ENCODE measurements around the gene UGT1A9. TPM values are rescaled to one million over a fixed set of nuclear protein-coding genes. Genes with fewer than 3 reads are reported as not detected.

Gene UGT1A9
- total and polyA plus RNA-seq, 9 donors: 0.36 TPM; not detected in 8

DNA sequence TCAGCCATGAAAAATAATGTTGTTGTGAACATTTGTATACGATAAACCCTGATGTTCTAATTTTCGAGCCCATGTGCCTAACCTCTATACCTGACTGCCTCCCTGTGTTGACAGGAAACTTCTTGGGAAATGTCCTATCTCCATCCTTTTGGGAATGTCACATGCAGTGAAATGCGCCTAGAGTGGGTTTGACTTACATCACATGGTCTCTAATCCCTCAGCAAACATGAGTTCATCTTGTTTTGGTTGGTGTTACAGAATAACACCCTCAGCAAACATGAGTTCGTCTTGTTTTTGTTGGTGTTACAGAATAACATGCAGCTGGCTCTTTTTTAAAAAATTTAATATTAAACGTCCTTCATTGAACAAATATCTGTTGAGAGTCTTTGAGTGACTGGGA is 16.6 kb downstream of the UGT1A9 start:
- H3K4me1 ChIP-seq (ENCODE audit: insufficient read depth): no peaks in the 10 kb centered on the region
- 68 to 78% (median 78%) methylated on average over 5 of the region's 5 CpGs for WGBS, 3 donors
- no peaks in the 10 kb centered on the region for H3K27me3 ChIP-seq
- no peak overlapping the region for H3K27ac ChIP-seq
- intact Hi-C loops (cut with DNase I): no loop called here
- no peak for DNase-seq
- no peak overlapping the region for H3K4me3 ChIP-seq
- no peaks in the 10 kb centered on the region for H3K36me3 ChIP-seq
- H3K9me3 ChIP-seq: no peaks in the 10 kb centered on the region
- TF ChIP-seq, protein P1, sequence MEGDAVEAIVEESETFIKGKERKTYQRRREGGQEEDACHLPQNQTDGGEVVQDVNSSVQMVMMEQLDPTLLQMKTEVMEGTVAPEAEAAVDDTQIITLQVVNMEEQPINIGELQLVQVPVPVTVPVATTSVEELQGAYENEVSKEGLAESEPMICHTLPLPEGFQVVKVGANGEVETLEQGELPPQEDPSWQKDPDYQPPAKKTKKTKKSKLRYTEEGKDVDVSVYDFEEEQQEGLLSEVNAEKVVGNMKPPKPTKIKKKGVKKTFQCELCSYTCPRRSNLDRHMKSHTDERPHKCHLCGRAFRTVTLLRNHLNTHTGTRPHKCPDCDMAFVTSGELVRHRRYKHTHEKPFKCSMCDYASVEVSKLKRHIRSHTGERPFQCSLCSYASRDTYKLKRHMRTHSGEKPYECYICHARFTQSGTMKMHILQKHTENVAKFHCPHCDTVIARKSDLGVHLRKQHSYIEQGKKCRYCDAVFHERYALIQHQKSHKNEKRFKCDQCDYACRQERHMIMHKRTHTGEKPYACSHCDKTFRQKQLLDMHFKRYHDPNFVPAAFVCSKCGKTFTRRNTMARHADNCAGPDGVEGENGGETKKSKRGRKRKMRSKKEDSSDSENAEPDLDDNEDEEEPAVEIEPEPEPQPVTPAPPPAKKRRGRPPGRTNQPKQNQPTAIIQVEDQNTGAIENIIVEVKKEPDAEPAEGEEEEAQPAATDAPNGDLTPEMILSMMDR (IDR thresholded peaks at IDR 0.05): no peak
- TF ChIP-seq EP300 (IDR thresholded peaks at IDR 0.05) (no peak), POLR2A (IDR thresholded peaks at IDR 0.05) (no peak)

DNA sequence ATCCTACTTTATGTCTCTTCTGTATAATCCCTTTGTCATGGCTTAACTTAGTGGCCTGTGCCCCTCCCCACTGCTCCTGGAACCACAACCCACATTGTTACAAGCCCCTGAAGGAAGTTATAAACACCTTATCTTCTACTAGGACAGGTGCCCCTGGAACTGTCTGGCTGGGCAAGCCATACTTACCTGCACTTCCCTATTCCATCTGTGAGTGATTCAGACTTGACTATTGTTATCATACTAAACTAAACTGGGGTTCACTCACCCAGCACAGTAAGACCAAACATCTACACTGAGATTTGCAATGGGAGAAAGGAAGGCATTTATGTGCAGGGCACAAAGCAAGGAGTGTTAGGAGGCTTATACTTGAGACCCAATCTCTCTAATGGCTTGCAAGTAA is 17.3 kb downstream of the UGT1A9 start:
- Histone ChIP-seq H3K4me1 (ENCODE audit: insufficient read depth) (no peaks in the 10 kb centered on the region), H3K4me3 (no peak overlapping the region), H3K27ac (no peak overlapping the region), H3K27me3 (no peaks in the 10 kb centered on the region), H3K9me3 (no peaks in the 10 kb centered on the region), H3K36me3 (no peaks in the 10 kb centered on the region)
- TF ChIP-seq POLR2A (IDR thresholded peaks at IDR 0.05): no peak
- no peak for TF ChIP-seq EP300 (IDR thresholded peaks at IDR 0.05)
- TF ChIP-seq, protein P1 (IDR thresholded peaks at IDR 0.05): no peak
- DNase-seq: no peak
- intact Hi-C loops (cut with DNase I): no loop called here

DNA sequence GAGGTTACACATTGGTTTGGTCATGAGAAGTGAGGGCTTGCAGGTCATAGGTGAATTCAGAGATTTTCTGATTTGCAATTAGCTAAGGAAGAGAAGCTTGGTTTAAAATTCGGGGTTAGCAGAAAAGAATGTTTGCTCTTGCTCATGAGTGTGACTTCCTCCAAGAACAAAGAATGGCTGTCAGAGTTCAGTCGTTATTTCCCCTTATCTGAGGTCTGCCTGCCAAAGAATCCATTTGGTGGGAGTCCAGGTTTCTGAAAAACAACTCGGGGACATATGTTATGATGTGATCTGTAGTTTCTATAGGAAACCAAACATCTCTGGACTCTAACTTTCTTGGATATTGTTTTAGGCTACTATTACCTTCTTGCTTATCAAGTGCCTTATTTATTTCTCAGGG is 17.8 kb downstream of the UGT1A9 start:
- no peak overlapping the region for H3K4me3 ChIP-seq
- no peak for DNase-seq
- H3K36me3 ChIP-seq: no peaks in the 10 kb centered on the region
- no peak overlapping the region for H3K27ac ChIP-seq
- intact Hi-C loops (cut with DNase I): no loop called here
- no peaks in the 10 kb centered on the region for H3K4me1 ChIP-seq (ENCODE audit: insufficient read depth)
- H3K9me3 ChIP-seq: no peaks in the 10 kb centered on the region
- H3K27me3 ChIP-seq: no peaks in the 10 kb centered on the region
- WGBS, 3 donors: 5 to 13% (median 8%) methylated on average over 3 of the region's 3 CpGs
- TF ChIP-seq, protein P1 (IDR thresholded peaks at IDR 0.05): no peak
- no peak for TF ChIP-seq POLR2A (IDR thresholded peaks at IDR 0.05)
- no peak for TF ChIP-seq EP300 (IDR thresholded peaks at IDR 0.05)

DNA sequence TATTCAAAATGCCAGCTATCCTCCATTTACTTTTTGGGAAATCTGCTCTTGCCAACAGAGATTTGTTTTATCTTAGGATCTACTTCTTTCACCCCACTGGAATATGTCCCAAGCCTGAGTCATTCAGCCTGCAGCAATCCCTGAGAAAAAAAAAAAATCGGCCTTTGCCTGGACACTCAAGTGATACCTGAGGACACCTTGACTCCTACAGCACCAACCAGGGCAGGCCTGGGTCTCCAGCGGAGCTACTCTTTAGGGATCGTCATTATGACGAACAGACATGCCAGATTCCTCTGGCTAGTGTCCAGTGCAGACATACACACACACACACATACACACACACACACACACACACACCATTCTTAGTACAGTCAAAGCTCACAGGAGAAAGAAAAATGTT is 18.7 kb downstream of the UGT1A9 start:
- WGBS, 3 donors: 59 to 74% (median 73%) methylated on average over 4 of the region's 4 CpGs
- H3K9me3 ChIP-seq: no peaks in the 10 kb centered on the region
- no peaks in the 10 kb centered on the region for H3K4me1 ChIP-seq (ENCODE audit: insufficient read depth)
- no peak overlapping the region for H3K4me3 ChIP-seq
- no peaks in the 10 kb centered on the region for H3K27me3 ChIP-seq
- DNase-seq: no peak
- TF ChIP-seq POLR2A (IDR thresholded peaks at IDR 0.05) (no peak), EP300 (IDR thresholded peaks at IDR 0.05) (no peak)
- TF ChIP-seq, protein P1 (IDR thresholded peaks at IDR 0.05): no peak
- no peak overlapping the region for H3K27ac ChIP-seq
- intact Hi-C loops (cut with DNase I): no loop called here
- H3K36me3 ChIP-seq: no peaks in the 10 kb centered on the region
